Measurements from ENCODE around the gene BLOC1S4.

The BLOC1S4 gene

GRCh38 chr4:6718932-6719610 lies 3.1 kb downstream of the BLOC1S4 start:
- TF ChIP-seq POLR2A (IDR thresholded peaks at IDR 0.05; ENCODE audit: low read length) (no peak), GATA1 (IDR thresholded peaks at IDR 0.05; ENCODE audit: low read depth, low read length) (no peak)
- DNase-seq: no peak

- DNase-seq: no peak
- no peak for TF ChIP-seq POLR2A (IDR thresholded peaks at IDR 0.05; ENCODE audit: low read length)
Measured at GRCh38 chr4:6719611-6720179, 3.7 kb downstream of the BLOC1S4 start.

GRCh38 chr4:6720202-6720699 lies 4.3 kb downstream of the BLOC1S4 start:
- TF ChIP-seq POLR2A (IDR thresholded peaks at IDR 0.05; ENCODE audit: low read length): no peak
- TF ChIP-seq GATA1 (IDR thresholded peaks at IDR 0.05; ENCODE audit: low read depth, low read length): no peak
- DNase-seq: peak; percentile 80 to 90

- no peak for DNase-seq
- TF ChIP-seq GATA1 (IDR thresholded peaks at IDR 0.05; ENCODE audit: low read depth, low read length) (no peak), POLR2A (IDR thresholded peaks at IDR 0.05; ENCODE audit: low read length) (no peak)
Measured at GRCh38 chr4:6721121-6721520, 5.1 kb downstream of the BLOC1S4 start.

GRCh38 chr4:6722891-6723290 lies 6.9 kb downstream of the BLOC1S4 start:
- DNase-seq: no peak
- no peak for TF ChIP-seq POLR2A (IDR thresholded peaks at IDR 0.05; ENCODE audit: low read length)
- no peak for TF ChIP-seq GATA1 (IDR thresholded peaks at IDR 0.05; ENCODE audit: low read depth, low read length)

GRCh38 chr4:6723851-6724250 lies 7.9 kb downstream of the BLOC1S4 start:
- no peak for DNase-seq
- TF ChIP-seq POLR2A (IDR thresholded peaks at IDR 0.05; ENCODE audit: low read length) (no peak), GATA1 (IDR thresholded peaks at IDR 0.05; ENCODE audit: low read depth, low read length) (no peak)

GRCh38 chr4:6724421-6725111 lies 8.6 kb downstream of the BLOC1S4 start:
- TF ChIP-seq GATA1 (IDR thresholded peaks at IDR 0.05; ENCODE audit: low read depth, low read length) (no peak), POLR2A (IDR thresholded peaks at IDR 0.05; ENCODE audit: low read length) (no peak)
- no peak for DNase-seq

- DNase-seq: peak in 1 of 2 experiments; percentile 34
Measured at GRCh38 chr4:6725427-6725961, 9.5 kb downstream of the BLOC1S4 start.

- DNase-seq: no peak
- TF ChIP-seq GATA1 (IDR thresholded peaks at IDR 0.05; ENCODE audit: low read depth, low read length) (no peak), POLR2A (IDR thresholded peaks at IDR 0.05; ENCODE audit: low read length) (no peak)
Measured at GRCh38 chr4:6727081-6727942, 11.3 kb downstream of the BLOC1S4 start.

- no peak for TF ChIP-seq POLR2A (IDR thresholded peaks at IDR 0.05; ENCODE audit: low read length)
- no peak for TF ChIP-seq GATA1 (IDR thresholded peaks at IDR 0.05; ENCODE audit: low read depth, low read length)
- DNase-seq: no peak
Measured at GRCh38 chr4:6727943-6728250, 11.9 kb downstream of the BLOC1S4 start.

- TF ChIP-seq POLR2A (IDR thresholded peaks at IDR 0.05; ENCODE audit: low read length) (no peak), GATA1 (IDR thresholded peaks at IDR 0.05; ENCODE audit: low read depth, low read length) (no peak)
- no peak for DNase-seq
Measured at GRCh38 chr4:6728320-6729029, 12.5 kb downstream of the BLOC1S4 start.

- peak; percentile 67 for TF ChIP-seq POLR2A (IDR thresholded peaks at IDR 0.05; ENCODE audit: low read length)
- peak; percentile 95 for TF ChIP-seq GATA1 (IDR thresholded peaks at IDR 0.05; ENCODE audit: low read depth, low read length)
- DNase-seq: peak; percentile 97 to 99
Measured at GRCh38 chr4:6730603-6731317, 14.8 kb downstream of the BLOC1S4 start.

GRCh38 chr4:6731318-6731675 lies 15.3 kb downstream of the BLOC1S4 start:
- no peak for TF ChIP-seq GATA1 (IDR thresholded peaks at IDR 0.05; ENCODE audit: low read depth, low read length)
- no peak for TF ChIP-seq POLR2A (IDR thresholded peaks at IDR 0.05; ENCODE audit: low read length)
- no peak for DNase-seq
